Retinal pigment epithelial cell (primary cell): ENCODE measurements around the gene GSPT1.
A peak's percentile ranks its signal among the peaks of the same experiment; 100 is the strongest.

Source experiments
- DNase-seq: peaks from one replicate; pipeline ENCODE4 v3.0.0-alpha.2; 2010; ENCODE audit warnings: low read depth
- H3K4me3 ChIP-seq: 2 replicates; pipeline ENCODE4 v1.5.1; 2011; ENCODE audit warnings: mild to moderate bottlenecking, low read length, control low read depth, moderate library complexity
- TF ChIP-seq, protein P1 (sequence below): conservative IDR thresholded peaks from 2 replicates; pipeline ENCODE4 v1.5.1; 2011; ENCODE audit warnings: low read depth, low read length, control low read depth, inconsistent platforms

Gene GSPT1

DNA sequence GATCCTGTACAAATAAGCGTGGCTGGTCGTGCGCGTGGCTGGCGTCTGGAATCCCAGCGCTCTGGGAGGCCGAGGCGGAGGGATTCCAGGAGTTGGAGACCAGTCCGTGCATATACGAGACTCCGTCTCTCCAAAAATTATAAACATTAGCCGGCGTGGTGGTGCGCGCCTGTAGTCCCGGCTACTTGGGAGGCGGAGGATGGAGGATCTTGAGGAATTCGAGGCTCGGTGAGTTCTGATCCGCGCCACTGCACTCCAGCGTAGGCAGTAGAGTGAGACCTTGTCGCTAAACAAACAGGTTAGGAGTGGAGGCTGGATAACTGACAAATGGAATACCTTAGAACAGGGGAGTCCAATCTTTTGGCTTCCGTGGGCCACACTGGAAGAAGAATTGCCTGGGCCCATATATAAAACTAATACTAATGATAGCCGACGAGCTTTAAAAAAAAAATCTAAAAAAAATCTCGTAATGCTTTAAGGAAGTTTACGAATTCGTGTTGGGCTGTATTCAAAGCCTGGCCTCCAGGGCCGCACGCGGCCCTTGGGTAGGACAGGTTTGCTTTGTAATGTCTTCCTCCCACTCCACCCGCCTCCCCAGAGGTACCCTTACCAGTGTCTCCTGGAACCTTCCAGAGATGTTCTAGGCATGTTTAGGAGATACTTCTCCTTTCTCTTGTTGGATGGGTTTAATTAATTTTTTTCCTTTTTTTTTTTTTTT lies 63.5 kb downstream of the GSPT1 start:
- TF ChIP-seq, protein P1, sequence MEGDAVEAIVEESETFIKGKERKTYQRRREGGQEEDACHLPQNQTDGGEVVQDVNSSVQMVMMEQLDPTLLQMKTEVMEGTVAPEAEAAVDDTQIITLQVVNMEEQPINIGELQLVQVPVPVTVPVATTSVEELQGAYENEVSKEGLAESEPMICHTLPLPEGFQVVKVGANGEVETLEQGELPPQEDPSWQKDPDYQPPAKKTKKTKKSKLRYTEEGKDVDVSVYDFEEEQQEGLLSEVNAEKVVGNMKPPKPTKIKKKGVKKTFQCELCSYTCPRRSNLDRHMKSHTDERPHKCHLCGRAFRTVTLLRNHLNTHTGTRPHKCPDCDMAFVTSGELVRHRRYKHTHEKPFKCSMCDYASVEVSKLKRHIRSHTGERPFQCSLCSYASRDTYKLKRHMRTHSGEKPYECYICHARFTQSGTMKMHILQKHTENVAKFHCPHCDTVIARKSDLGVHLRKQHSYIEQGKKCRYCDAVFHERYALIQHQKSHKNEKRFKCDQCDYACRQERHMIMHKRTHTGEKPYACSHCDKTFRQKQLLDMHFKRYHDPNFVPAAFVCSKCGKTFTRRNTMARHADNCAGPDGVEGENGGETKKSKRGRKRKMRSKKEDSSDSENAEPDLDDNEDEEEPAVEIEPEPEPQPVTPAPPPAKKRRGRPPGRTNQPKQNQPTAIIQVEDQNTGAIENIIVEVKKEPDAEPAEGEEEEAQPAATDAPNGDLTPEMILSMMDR: no peak
- H3K4me3 ChIP-seq: peak overlapping the region; percentile 99
- DNase-seq: no peak

DNA sequence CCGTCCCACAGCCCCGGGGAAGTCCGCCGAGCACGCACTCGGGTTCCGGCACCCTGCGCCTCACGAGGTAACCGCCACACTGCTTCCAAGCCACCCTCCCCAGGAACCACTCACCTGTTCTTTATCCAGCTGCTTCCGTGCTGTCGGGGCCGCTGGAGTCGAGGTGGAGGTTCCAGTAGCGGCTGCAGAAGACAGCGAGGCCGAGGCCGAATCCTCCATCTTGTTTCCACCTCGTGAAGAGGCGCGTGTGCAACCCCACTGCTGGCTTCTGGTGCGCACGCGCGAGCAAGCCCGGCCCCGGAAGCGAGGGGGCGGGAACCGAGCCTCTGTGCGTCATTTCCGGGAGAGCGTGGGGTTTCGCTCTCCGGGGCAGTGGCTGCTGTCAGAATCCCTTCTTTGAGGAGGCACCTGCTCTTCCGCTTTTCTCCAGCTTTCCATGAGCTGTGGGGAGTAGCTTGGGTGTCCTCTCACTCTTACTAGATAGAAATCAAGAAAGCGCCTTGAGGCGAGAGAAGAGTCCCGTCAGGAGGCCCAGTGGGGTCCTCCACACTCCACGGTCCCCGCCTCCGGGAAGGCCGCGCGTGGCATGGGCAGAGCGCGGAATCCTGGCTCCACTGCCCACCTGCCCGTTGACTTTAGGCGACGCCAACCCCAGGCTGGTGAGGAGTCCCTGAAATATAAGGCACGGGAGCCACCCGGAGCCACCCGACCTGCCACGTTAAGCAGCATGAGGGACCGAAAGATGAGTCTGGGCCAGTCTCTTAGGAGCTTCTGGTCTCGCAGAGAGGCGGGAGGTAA lies 64.3 kb downstream of the GSPT1 start, which contains the start of gene RSL1D1:
RSL1D1 (minus strand) TSS at position 249 of the 798 bp plus-strand sequence; CDS start at position 219, 30 bp downstream.
- peak; percentile 67 for DNase-seq
- peak within 1 kb of the TSS; percentile 99 for H3K4me3 ChIP-seq
- TF ChIP-seq, protein P1: no peak

DNA sequence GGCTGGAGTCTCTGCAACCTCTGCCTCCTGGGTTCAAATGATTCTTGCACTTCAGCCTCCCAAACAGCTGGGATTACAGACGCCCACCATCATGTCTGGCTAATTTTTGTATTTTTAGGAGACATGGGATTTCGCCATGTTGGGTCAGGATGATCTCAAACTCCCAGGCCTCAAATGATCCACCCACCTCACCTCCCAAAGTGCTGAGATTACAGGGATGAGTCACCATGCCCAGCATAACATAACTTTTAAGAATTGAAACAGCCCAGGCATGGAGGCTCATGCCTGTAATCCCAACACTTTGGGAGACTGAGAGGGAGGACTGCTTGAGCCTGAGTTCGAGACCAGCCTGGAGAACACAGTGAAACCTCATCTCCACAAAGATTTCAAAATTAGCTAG lies 66.9 kb downstream of the GSPT1 start:
- no peak overlapping the region for H3K4me3 ChIP-seq
- no peak for DNase-seq
- TF ChIP-seq, protein P1: no peak

DNA sequence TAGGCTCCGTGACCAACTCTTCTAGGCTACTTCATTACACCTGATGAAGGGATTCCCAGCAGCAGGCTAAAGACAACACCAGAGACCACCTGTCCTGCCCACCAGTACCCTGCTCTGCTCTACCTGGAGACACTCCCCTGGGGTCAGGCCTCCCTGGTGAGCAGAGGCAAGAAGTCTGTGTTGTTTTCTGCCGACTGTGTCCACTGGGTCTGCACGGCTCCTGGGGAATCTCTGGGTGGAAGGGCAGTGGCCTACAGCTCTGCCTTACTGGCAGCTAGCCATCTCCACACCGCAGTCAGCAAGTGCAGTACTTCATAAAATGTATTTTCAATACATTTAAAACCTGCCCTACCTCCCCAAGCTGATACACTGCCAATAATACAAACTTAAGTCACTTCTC lies 71.3 kb downstream of the GSPT1 start:
- TF ChIP-seq, protein P1: no peak
- H3K4me3 ChIP-seq: no peak overlapping the region
- DNase-seq: no peak

DNA sequence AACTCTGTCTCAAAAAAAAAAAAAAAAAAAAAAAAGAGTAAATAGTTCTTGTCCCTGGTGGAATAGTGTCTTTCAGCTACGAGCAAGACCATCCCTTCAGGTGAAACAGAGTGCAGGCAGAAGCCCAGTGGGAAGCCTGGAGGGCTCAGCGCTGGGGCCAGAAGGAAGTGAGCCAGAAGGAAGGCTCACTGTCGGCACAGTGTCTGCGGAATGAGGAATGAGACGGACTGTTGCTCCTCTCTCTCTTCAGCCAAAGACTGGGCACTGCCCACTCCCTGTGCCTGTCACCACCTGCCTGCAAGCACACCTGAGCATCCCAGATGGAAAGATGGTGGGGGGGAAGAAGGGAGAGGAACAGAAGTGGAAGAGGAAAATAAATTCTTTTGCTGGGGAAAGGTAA lies 71.9 kb downstream of the GSPT1 start:
- DNase-seq: no peak
- TF ChIP-seq, protein P1: no peak
- H3K4me3 ChIP-seq: no peak overlapping the region

DNA sequence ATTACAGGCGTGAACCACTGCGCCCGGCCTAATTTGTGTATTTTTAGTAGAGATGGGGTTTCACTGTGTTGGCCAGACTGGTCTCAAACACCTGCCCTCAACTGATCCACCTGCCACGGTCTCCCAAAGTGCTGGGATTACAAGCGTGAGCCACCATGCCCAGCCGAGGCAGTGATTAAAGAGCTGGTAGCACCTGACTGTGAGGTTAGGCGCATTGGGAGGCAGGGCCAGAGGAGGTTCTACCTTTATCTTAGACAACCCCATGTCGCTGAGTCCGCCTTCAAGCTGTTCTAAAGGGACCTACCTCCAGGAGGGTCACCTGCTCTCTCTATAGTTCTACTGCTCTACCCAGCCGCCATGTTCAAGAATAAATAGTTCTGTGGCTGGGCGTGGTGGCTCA lies 72.5 kb downstream of the GSPT1 start:
- no peak overlapping the region for H3K4me3 ChIP-seq
- no peak for DNase-seq
- TF ChIP-seq, protein P1: no peak
